ENCODE results near the gene DCTN3. TPM values are rescaled to one million over a fixed set of nuclear protein-coding genes. Genes with fewer than 3 reads are reported as not detected.

The DCTN3 gene
- total and polyA plus RNA-seq, 9 of the 15 experiments (the other 6 are each of a cell fraction or from before 2014, with no cell fraction given): 11.0 to 51.0 (median 41.9) TPM

GRCh38 chr9:34662526-34663302, 42.4 kb upstream of the DCTN3 start, which contains the start of gene CCL27:
Gene CCL27, minus strand, starts transcription at chr9:34662657. Its CDS starts 24 bp downstream, at chr9:34662633.
- no peak for ATAC-seq
- BruUV-seq (replicated peaks): no TSS peak
- TF ChIP-seq POLR3G (IDR thresholded peaks at IDR 0.05; ENCODE audit: extremely low read depth, insufficient read length, insufficient replicate concordance) (no peak), SP2 (IDR thresholded peaks at IDR 0.05; ENCODE audit: extremely low read depth, low read depth, low read length, poor library complexity, severe bottlenecking) (no peak), TGIF2 (CRISPR knock-in tag; IDR thresholded peaks at IDR 0.05) (no peak), TSC22D4 (tag; IDR thresholded peaks at IDR 0.05) (no peak)
- ChIA-PET CTCF (ENCODE audit: low intra/inter-chr PET ratio) (no interaction called here), POLR2A (interaction anchor here (0.7 to 2.8 kb wide), 3 partner anchors 11 to 12 kb away, joined by 3 to 13 read pairs (median 5); partner anchors contain the start of gene IL11RA)
- Histone ChIP-seq H3K27me3 (ENCODE audit: control insufficient read depth in 2 of 2, insufficient read depth in 2 of 2, low read length in 2 of 2) (no peaks in the 10 kb centered on the region), H3K27ac (ENCODE audit: extremely low read depth, low read depth, low read length) (no peak within 1 kb of the TSS), H3K79me2 (ENCODE audit: control insufficient read depth, insufficient read depth, low read length) (peaks cover 21% of the 10 kb centered on the region), H3K9me3 (replicated peaks; ENCODE audit: control insufficient read depth, insufficient read depth, low read depth, low read length) (no peaks in the 10 kb centered on the region), H3K4me3 (no peak within 1 kb of the TSS), H3K9me1 (ENCODE audit: control insufficient read depth, insufficient read depth, low read length) (peaks cover 2% of the 10 kb centered on the region), H3K9ac (ENCODE audit: insufficient read depth in 1 of 2, low read depth in 2 of 2, low read length in 2 of 2) (no peak within 1 kb of the TSS), H4K20me1 (replicated peaks; ENCODE audit: control insufficient read depth, insufficient read depth, low read length) (0 out of 2 replicates have a peak, but pooled peaks cover 4% of the 10 kb centered on the region), H3K4me1 (replicated peaks in 1 of 2; ENCODE audit: control insufficient read depth in 2 of 2, insufficient read depth in 2 of 2, low read length in 2 of 2) (peaks cover 18 to 21% of the 10 kb centered on the region in 2 experiments), H2AFZ (ENCODE audit: low read depth, low read length) (no peak within 1 kb of the TSS), H3K36me3 (ENCODE audit: control insufficient read depth, insufficient read depth, low read length) (peaks cover 3% of the 10 kb centered on the region; the same call in 2 of the 3 replicates), H3K4me2 (ENCODE audit: insufficient read depth, low read length) (no peak within 1 kb of the TSS)
- in situ Hi-C loops (cut with MboI): no loop called here
- WGBS (ENCODE audit: insufficient coverage, low coverage, missing lambda C conversion rate): 67% methylated on average over 3 of the region's 4 CpGs
- FAIRE-seq: no peak
- no peak for DNase-seq (ENCODE audit: extremely low read depth in 1 of 4, low spot score in 3 of 4)
- intact Hi-C loops (cut with micrococcal nuclease): no loop called here

All from K562 (cell line).